Prostate gland (tissue), 2 donors: Measurements from ENCODE around the gene JAM2.

Experiments
- CTCF ChIP-seq, 4 experiments: fragments of 200-600 bp in 2 of 4; fragments of 450-650 bp in 2 of 4; sonication (generic) in 2 of 4; IDR thresholded peaks; 1 replicate in 3 of 4; 2 replicates in 1 of 4; pipeline ENCODE4 v1.5.1; 2016 to 2019; ENCODE audit warnings: antibody characterized with exemption in 4 of 4, mild to moderate bottlenecking in 2 of 4, moderate library complexity in 2 of 4
- POLR2A ChIP-seq: fragments of 450-650 bp; IDR thresholded peaks from one replicate; pipeline ENCODE4 v1.6.1; 2016; ENCODE audit warnings: antibody characterized with exemption, mild to moderate bottlenecking
- POLR2AphosphoS5 ChIP-seq: sonication (generic); formaldehyde crosslinking; IDR thresholded peaks from one replicate; pipeline ENCODE4 v1.6.1; 2017; ENCODE audit warnings: antibody characterized with exemption

GRCh38 chr21:25658427-25659035, 19.5 kb downstream of the JAM2 start:
- no peak for TF ChIP-seq CTCF (IDR thresholded peaks at IDR 0.05)
- TF ChIP-seq POLR2A: no peak
- TF ChIP-seq POLR2AphosphoS5: no peak
